ENCODE results near the gene MIER3.

- TF ChIP-seq CTCF (IDR thresholded peaks at IDR 0.05) (no peak), POLR2A (IDR thresholded peaks at IDR 0.05) (no peak)
These were observed 43.0 kb downstream of the MIER3 start for GRCh38 chr5:56908942-56909293.

Measured in Peyer's patch (tissue), 4 donors.